Measurements from ENCODE around the gene OR3A1. TPM values are rescaled to one million over a fixed set of nuclear protein-coding genes. Genes with fewer than 3 reads are reported as not detected.
"Not testable (repeated sequence)": the region's sequence is repeated elsewhere in the genome, so short reads cannot be mapped to it uniquely, and the experiment has no call there.

OR3A1 gene, protein sequence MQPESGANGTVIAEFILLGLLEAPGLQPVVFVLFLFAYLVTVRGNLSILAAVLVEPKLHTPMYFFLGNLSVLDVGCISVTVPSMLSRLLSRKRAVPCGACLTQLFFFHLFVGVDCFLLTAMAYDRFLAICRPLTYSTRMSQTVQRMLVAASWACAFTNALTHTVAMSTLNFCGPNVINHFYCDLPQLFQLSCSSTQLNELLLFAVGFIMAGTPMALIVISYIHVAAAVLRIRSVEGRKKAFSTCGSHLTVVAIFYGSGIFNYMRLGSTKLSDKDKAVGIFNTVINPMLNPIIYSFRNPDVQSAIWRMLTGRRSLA
- total RNA-seq (not detected), polyA plus RNA-seq (not detected)
- long read RNA-seq, donor 1, result 0 reads
- long read RNA-seq, donor 2, result 0 reads
- long read RNA-seq, donor 3, result 0 reads

DNA sequence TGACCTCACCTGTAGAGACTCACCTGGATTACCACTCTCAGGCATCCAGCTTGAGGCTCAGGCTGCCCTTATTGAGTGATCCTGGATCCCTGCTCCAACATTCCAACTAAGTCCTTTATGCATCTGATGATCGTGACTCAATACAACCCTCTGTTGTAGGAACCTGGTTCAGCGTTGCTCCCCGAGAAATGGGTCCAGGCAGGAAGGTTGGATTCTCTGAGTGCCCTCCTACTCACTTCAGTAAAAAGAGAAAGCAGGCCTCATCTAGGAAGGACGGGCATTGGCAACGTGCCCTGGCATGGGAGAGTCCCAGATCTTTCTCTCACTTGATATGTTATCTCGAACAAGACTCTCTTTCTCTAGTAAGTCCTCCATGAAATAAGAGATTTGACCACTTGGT, at the start of gene OR3A1:
Gene OR3A1 (minus strand): TSS at position 101 of the 400 bp plus-strand sequence. CDS start 5,778 bp downstream, outside the sequence.
- no peak within 1 kb of the TSS for H3K4me3 ChIP-seq
- ATAC-seq (no peak), DNase-seq (no peak)
- WGBS, 2 donors, result 70 to 79% methylated on average over 6 of the region's 6 CpGs
- H3K27me3 ChIP-seq, result peaks cover 0 to 11% (median 4%) of the 10 kb centered on the region in 7 donors
- H3K4me1 ChIP-seq, result no peaks in the 10 kb centered on the region
- H3K36me3 ChIP-seq, result no peaks in the 10 kb centered on the region
- H3K9me3 ChIP-seq, result peaks cover 0 to 12% (median 0%) of the 10 kb centered on the region in 11 donors
- TF ChIP-seq, protein P1, sequence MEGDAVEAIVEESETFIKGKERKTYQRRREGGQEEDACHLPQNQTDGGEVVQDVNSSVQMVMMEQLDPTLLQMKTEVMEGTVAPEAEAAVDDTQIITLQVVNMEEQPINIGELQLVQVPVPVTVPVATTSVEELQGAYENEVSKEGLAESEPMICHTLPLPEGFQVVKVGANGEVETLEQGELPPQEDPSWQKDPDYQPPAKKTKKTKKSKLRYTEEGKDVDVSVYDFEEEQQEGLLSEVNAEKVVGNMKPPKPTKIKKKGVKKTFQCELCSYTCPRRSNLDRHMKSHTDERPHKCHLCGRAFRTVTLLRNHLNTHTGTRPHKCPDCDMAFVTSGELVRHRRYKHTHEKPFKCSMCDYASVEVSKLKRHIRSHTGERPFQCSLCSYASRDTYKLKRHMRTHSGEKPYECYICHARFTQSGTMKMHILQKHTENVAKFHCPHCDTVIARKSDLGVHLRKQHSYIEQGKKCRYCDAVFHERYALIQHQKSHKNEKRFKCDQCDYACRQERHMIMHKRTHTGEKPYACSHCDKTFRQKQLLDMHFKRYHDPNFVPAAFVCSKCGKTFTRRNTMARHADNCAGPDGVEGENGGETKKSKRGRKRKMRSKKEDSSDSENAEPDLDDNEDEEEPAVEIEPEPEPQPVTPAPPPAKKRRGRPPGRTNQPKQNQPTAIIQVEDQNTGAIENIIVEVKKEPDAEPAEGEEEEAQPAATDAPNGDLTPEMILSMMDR (IDR thresholded peaks at IDR 0.05), result no peak
- no peak within 1 kb of the TSS for H3K27ac ChIP-seq
- intact Hi-C loops (cut with DNase I), result no loop called here

DNA sequence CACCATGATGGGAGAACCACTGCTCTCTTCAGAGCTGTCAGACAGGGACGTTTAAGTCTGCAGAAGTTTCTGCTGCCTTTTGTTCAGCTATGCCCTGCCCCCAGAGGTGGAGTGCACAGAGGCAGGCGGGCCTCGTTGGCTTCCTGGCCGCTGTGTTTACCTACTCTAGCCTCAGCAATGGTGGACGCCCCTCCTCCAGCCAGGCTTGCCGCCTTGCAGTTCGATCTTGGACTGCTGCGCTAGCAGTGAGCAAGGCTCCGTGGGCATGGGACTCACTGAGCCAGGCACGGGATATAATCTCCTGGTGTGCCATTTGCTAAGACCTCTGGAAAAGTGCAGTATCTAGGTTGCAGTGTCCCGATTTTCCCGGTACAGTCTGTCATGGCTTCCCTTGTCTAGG, 44.6 kb upstream of the OR3A1 start:
- 88 to 89% methylated on average over 12 of the region's 12 CpGs for WGBS, 2 donors
- ATAC-seq; H3K4me3 ChIP-seq; intact Hi-C loops (cut with DNase I); DNase-seq; H3K36me3 ChIP-seq; H3K27ac ChIP-seq; H3K4me1 ChIP-seq: not testable (repeated sequence)
- Histone ChIP-seq H3K27me3 (peaks cover 0 to 19% (median 0%) of the 10 kb centered on the region in 7 donors), H3K9me3 (peaks cover 0 to 25% (median 5%) of the 10 kb centered on the region in 11 donors)

DNA sequence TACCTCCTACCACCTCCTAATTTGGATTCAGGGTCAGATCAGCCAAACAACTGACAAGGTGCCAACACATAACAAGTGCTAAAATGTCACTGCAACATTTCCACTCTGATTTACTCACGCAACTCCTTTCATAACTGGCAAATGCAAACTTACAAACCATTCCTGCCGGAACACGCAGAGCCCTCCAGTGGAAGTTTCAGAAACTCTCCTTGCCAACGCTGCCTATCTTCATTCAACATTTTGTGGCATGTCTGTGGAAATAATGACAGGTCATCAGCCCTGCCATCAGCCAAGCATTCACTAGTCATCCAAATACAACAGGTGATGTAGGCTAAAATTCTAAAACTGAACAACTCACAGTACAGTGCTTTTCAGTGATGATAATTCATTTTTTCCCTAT, 37.7 kb upstream of the OR3A1 start:
- intact Hi-C loops (cut with DNase I), result no loop called here
- no peak for DNase-seq
- no peaks in the 10 kb centered on the region for H3K36me3 ChIP-seq
- peak in 1 of 8 donors; percentile 45 for ATAC-seq
- H3K27me3 ChIP-seq, result peaks cover 0 to 7% (median 0%) of the 10 kb centered on the region in 7 donors
- H3K4me1 ChIP-seq, result no peaks in the 10 kb centered on the region
- H3K4me3 ChIP-seq, result no peak overlapping the region
- TF ChIP-seq, protein P1 (IDR thresholded peaks at IDR 0.05), result peak in 5 of 9 donors; percentile 11 to 41 (median 31)
- no peak overlapping the region for H3K27ac ChIP-seq
- WGBS, 2 donors, result 35 to 43% methylated on average over 4 of the region's 4 CpGs
- peaks cover 0 to 9% (median 0%) of the 10 kb centered on the region in 11 donors for H3K9me3 ChIP-seq

DNA sequence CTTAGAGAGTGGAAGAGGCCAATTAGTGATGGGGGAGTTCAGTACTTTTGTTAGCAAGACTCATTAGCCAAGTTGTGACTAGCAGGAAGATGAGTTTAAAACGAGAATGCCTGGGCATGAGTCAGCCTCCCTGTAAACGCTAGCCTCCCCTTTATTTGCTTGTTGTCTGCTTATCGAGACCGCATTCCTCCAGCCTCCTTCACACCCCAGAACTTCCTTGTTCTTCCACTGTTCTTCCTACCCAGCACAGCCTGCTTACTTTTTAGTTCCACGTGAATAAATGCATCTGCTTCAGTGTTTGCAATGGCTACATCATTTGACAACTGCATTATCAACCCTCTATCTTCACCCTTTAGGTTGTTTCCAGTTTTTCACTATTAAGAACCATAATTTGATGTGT, 20.2 kb upstream of the OR3A1 start:
- Histone ChIP-seq H3K4me1 (no peaks in the 10 kb centered on the region), H3K27ac (no peak overlapping the region), H3K4me3 (no peak overlapping the region), H3K27me3 (peaks cover 0 to 8% (median 0%) of the 10 kb centered on the region in 7 donors), H3K36me3 (no peaks in the 10 kb centered on the region), H3K9me3 (peaks cover 0 to 6% (median 0%) of the 10 kb centered on the region in 11 donors)
- WGBS, 2 donors, result 52 to 56% methylated on average over 5 of the region's 5 CpGs
- TF ChIP-seq, protein P1 (IDR thresholded peaks at IDR 0.05), result no peak
- intact Hi-C loops (cut with DNase I), result no loop called here
- DNase-seq (no peak), ATAC-seq (no peak)

DNA sequence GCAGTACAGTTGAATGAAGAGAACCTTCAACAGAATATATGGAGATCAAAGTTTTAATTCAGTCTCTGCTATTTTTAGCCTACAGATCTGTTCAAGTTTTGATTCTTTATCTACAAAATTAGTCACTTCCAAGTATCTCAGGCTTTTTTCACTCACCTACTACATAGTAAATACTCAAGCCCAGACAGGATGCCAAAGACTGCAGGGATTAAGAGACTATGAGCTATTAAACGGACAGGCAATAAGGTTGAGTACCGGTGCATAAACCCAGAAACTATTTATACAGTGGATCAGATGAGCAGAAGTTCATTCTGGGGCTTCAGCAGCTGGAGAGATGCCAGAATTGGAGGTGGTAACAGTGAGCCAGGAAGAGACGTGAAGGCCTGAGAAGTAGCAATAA, 18.7 kb upstream of the OR3A1 start:
- Histone ChIP-seq H3K27me3 (peaks cover 0 to 10% (median 4%) of the 10 kb centered on the region in 7 donors), H3K36me3 (no peaks in the 10 kb centered on the region), H3K27ac (no peak overlapping the region), H3K4me3 (no peak overlapping the region), H3K4me1 (no peaks in the 10 kb centered on the region), H3K9me3 (peaks cover 0 to 6% (median 0%) of the 10 kb centered on the region in 11 donors)
- no peak for ATAC-seq
- TF ChIP-seq, protein P1 (IDR thresholded peaks at IDR 0.05), result no peak
- intact Hi-C loops (cut with DNase I), result no loop called here
- 66 to 72% methylated on average over 3 of the region's 3 CpGs for WGBS, 2 donors
- DNase-seq, result no peak

All from heart right ventricle (tissue), 16 donors.